Spleen (tissue), 11 donors: ENCODE measurements around the gene PPIA. TPM values are rescaled to one million over a fixed set of nuclear protein-coding genes. Genes with fewer than 3 reads are reported as not detected.

Experiments used
- DNase-seq: peaks from one replicate; pipeline ENCODE4 v3.0.0-alpha.2; 2020
- H3K27ac ChIP-seq, 8 donors: fragments of 200-600 bp; sonication (generic) in 7 of 8; 1 replicate in 4 of 8; 2 replicates in 4 of 8; pipeline versions ENCODE4 v1.5.0 to v1.8.0; 2016 to 2021; ENCODE audit warnings: inconsistent platforms in 4 of 8, mild to moderate bottlenecking in 4 of 8, moderate library complexity in 1 of 8
- H3K27me3 ChIP-seq, 7 donors: fragments of 200-600 bp; sonication (generic) in 6 of 7; replicated peaks in 1 of 7; 1 replicate in 4 of 7; 2 replicates in 3 of 7; pipeline versions ENCODE4 v1.5.0 to v1.8.0; 2016 to 2021; ENCODE audit warnings: inconsistent platforms in 3 of 7, mild to moderate bottlenecking in 1 of 7
- H3K36me3 ChIP-seq, 6 donors: fragments of 200-600 bp; sonication (generic) in 5 of 6; 1 replicate in 4 of 6; 2 replicates in 2 of 6; pipeline versions ENCODE4 v1.5.0 to v1.8.0; 2016 to 2021; ENCODE audit warnings: inconsistent platforms in 2 of 6
- H3K4me1 ChIP-seq, 6 donors: fragments of 200-600 bp; sonication (generic) in 5 of 6; 1 replicate in 3 of 6; 2 replicates in 3 of 6; pipeline versions ENCODE4 v1.5.0 to v1.8.0; 2016 to 2021; ENCODE audit warnings: inconsistent platforms in 3 of 6
- H3K4me3 ChIP-seq, 8 donors: fragments of 200-600 bp; sonication (generic) in 7 of 8; 1 replicate in 4 of 8; 2 replicates in 4 of 8; pipeline versions ENCODE4 v1.5.0 to v1.8.0; 2016 to 2021; ENCODE audit warnings: inconsistent platforms in 4 of 8, mild to moderate bottlenecking in 4 of 8, moderate library complexity in 2 of 8
- H3K9me3 ChIP-seq, 8 donors: fragments of 200-600 bp; sonication (generic) in 7 of 8; 1 replicate in 4 of 8; 2 replicates in 4 of 8; pipeline versions ENCODE4 v1.5.0 to v1.8.0; 2016 to 2021; ENCODE audit warnings: inconsistent platforms in 4 of 8
- CTCF ChIP-seq, 11 experiments: fragments of 200-600 bp in 7 of 11; fragments of 450-650 bp in 4 of 11; sonication (generic) in 4 of 11; IDR thresholded peaks in 8 of 11; conservative IDR thresholded peaks in 3 of 11; 1 replicate in 7 of 11; 2 replicates in 4 of 11; pipeline versions ENCODE4 v1.4.0 to v1.8.0; 2016 to 2021; ENCODE audit warnings: antibody characterized with exemption in 11 of 11, inconsistent platforms in 4 of 11, mild to moderate bottlenecking in 1 of 11
- POLR2A ChIP-seq, 3 donors: fragments of 450-650 bp; IDR thresholded peaks; one replicate each; pipeline ENCODE4 v1.5.1; 2017; ENCODE audit warnings: antibody characterized with exemption in 3 of 3, mild to moderate bottlenecking in 1 of 3
- POLR2AphosphoS5 ChIP-seq, 3 donors: sonication (generic); formaldehyde crosslinking; IDR thresholded peaks; one replicate each; pipeline ENCODE4 v1.5.1; 2017; ENCODE audit warnings: antibody characterized with exemption in 3 of 3
- WGBS, 5 donors: extraction: QIAGEN DNeasy Blood & Tissue Kit in 3 of 5; methylation state at CpG; one replicate each; pipeline versions ENCODE4 v1.1.5 to v1.1.7; 2013 to 2018; 5-methylcytosine and 5-hydroxymethylcytosine counted together
- intact Hi-C: fragments of 100-400 bp; cut with DNase I; formaldehyde crosslinking; loops from one replicate; pipeline ENCODE4 v1.15.0; 2023; ENCODE audit warnings: low total_unique reads
- polyA plus RNA-seq, 3 donors: library from polyadenylated mRNA; stranded (reverse); fragments of 200-250 nt; gene quantifications; one replicate each; pipeline ENCODE4 v1.2.1, GENCODE V29; 2013
- total RNA-seq, 7 donors: library from RNA; depleted of rRNA in 3 of 7; stranded (reverse); fragments of >200 nt in 3 of 7; fragmentation: NEBNext Ultra II Directional in 4 of 7; extraction: Animal tissue kit (Norgen Biotek cat#: 25700) in 4 of 7; gene quantifications; one replicate each; pipeline versions ENCODE4 v1.1.0 to v1.2.1, GENCODE V29; 2016 to 2021
- donor health status: healthy with polysubstance abuse.
- donor health status: DM: no; HTN: no; CAD: no; lungs with moderate emphysema.
- donor health status: DM: no; HTN: no; CAD: no.
- donor health status: Bipolar disorder and iron deficiency.
- donor health status: healthy.
- donor health status: DM: no; HTN: no; CAD: no.
- donor health status: DM: yes; HTN: yes; CAD: no.

Gene PPIA
- total and polyA plus RNA-seq, 10 donors: 877 to 3,651 (median 1,259) TPM

GRCh38 chr7:44761207-44762161 is 35.0 kb upstream of the PPIA start:
- no peaks in the 10 kb centered on the region for H3K9me3 ChIP-seq
- H3K27me3 ChIP-seq: no peaks in the 10 kb centered on the region
- H3K4me1 ChIP-seq: peaks cover 0 to 11% (median 4%) of the 10 kb centered on the region in 6 donors
- TF ChIP-seq POLR2AphosphoS5 (IDR thresholded peaks at IDR 0.05) (peak in 1 of 3 donors; percentile 46), CTCF (IDR thresholded peaks at IDR 0.05 in 8 of 11, conservative IDR thresholded peaks at IDR 0.05 in 3 of 11) (no peak)
- intact Hi-C loops: no loop called here
- H3K36me3 ChIP-seq: peaks cover 3 to 100% (median 96%) of the 10 kb centered on the region in 6 donors
- WGBS, 5 donors: 84 to 94% (median 91%) methylated on average over 17 to 48 of the region's 48 CpGs
- no peak overlapping the region for H3K4me3 ChIP-seq
- DNase-seq: no peak
- H3K27ac ChIP-seq: peak overlapping the region in 1 of 8 donors; percentile 0

GRCh38 chr7:44762300-44762699 is 34.2 kb upstream of the PPIA start:
- no peak for DNase-seq
- 85 to 94% (median 89%) methylated on average over 9 of the region's 9 CpGs for WGBS, 5 donors
- Histone ChIP-seq H3K36me3 (peaks cover 3 to 100% (median 97%) of the 10 kb centered on the region in 6 donors), H3K4me1 (peaks cover 0 to 9% (median 2%) of the 10 kb centered on the region in 6 donors), H3K9me3 (no peaks in the 10 kb centered on the region), H3K27ac (no peak overlapping the region), H3K27me3 (no peaks in the 10 kb centered on the region), H3K4me3 (no peak overlapping the region)
- intact Hi-C loops: no loop called here
- TF ChIP-seq POLR2AphosphoS5 (IDR thresholded peaks at IDR 0.05) (no peak), POLR2A (IDR thresholded peaks at IDR 0.05) (no peak), CTCF (IDR thresholded peaks at IDR 0.05 in 8 of 11, conservative IDR thresholded peaks at IDR 0.05 in 3 of 11) (no peak)

GRCh38 chr7:44762726-44763522 is 33.6 kb upstream of the PPIA start:
- H3K4me1 ChIP-seq: peaks cover 3 to 15% (median 7%) of the 10 kb centered on the region in 6 donors
- TF ChIP-seq POLR2AphosphoS5 (IDR thresholded peaks at IDR 0.05): peak in 1 of 3 donors; percentile 3
- TF ChIP-seq CTCF (IDR thresholded peaks at IDR 0.05 in 8 of 11, conservative IDR thresholded peaks at IDR 0.05 in 3 of 11): no peak
- intact Hi-C loops: no loop called here
- no peaks in the 10 kb centered on the region for H3K27me3 ChIP-seq
- H3K36me3 ChIP-seq: peaks cover 1 to 100% (median 97%) of the 10 kb centered on the region in 6 donors
- H3K4me3 ChIP-seq: no peak overlapping the region
- no peaks in the 10 kb centered on the region for H3K9me3 ChIP-seq
- 94 to 96% (median 94%) methylated on average over 12 to 20 of the region's 20 CpGs for WGBS, 5 donors
- H3K27ac ChIP-seq: no peak overlapping the region
- no peak for DNase-seq
